GM18505 (cell line): ENCODE data around the gene LCNL1.

ENCODE experiments used
- ATAC-seq: cut with Tn5 transposase; IDR thresholded peaks from one replicate; pipeline ENCODE4 v1.9.1; 2021; ENCODE audit not compliant: unreplicated experiment
- POLR2A ChIP-seq: IDR thresholded peaks from 4 replicates; pipeline ENCODE4 v1.6.1; 2011; ENCODE audit warnings: borderline replicate concordance; ENCODE audit not compliant: insufficient read depth, insufficient read length; ENCODE audit errors: extremely low read depth

Gene LCNL1

GRCh38 chr9:136968333-136969127 lies 14.3 kb upstream of the LCNL1 start:
- no peak for TF ChIP-seq POLR2A
- no peak for ATAC-seq

GRCh38 chr9:136969150-136969549 lies 13.6 kb upstream of the LCNL1 start:
- no peak for ATAC-seq
- no peak for TF ChIP-seq POLR2A

GRCh38 chr9:136969774-136970173 lies 13.0 kb upstream of the LCNL1 start:
- no peak for ATAC-seq
- TF ChIP-seq POLR2A = no peak

DNA sequence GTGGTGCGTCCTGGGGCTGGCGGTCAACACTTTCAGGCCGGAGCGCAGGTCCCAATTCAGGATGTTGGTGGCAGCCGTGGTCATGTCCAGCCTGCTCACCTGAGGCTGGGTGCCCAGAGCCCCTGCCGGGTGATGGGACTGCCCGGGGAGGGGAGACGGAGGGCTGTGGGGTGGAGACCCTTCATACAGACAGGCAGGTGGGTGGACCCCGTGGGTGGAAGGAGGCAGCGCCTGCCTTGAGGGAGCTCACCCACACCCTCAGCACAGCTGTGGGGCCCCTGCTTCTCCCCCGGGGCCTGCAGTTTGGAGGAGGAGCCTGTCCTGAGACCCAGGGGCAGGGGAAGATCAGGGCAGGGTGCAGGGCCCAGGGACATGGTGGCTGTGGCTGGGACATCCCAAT lies 12.4 kb upstream of the LCNL1 start:
- no peak for TF ChIP-seq POLR2A
- ATAC-seq = no peak

- ATAC-seq = no peak
- no peak for TF ChIP-seq POLR2A
These were observed 11.0 kb upstream of the LCNL1 start for GRCh38 chr9:136971746-136972145.

DNA sequence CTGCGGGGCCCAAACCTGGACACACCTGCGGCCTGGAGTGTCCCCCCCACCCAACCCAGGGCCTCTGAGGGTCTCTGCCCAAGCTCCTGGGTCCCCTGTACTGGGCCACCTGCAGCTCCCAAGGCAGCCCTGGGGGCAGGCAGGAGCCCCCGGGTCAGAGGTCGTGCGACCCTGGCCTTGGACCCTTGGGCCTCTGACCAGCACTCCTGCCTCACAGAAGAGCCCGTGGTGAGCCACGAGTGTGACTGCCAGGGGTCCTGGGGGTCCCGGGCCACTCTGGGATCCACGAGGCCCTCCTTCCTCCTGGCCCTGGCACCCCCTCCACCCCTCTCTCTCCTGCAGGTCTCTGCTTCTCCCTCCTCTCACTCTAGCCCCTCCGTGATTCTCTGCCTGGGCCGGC lies 10.5 kb upstream of the LCNL1 start:
- no peak for ATAC-seq
- TF ChIP-seq POLR2A = no peak

DNA sequence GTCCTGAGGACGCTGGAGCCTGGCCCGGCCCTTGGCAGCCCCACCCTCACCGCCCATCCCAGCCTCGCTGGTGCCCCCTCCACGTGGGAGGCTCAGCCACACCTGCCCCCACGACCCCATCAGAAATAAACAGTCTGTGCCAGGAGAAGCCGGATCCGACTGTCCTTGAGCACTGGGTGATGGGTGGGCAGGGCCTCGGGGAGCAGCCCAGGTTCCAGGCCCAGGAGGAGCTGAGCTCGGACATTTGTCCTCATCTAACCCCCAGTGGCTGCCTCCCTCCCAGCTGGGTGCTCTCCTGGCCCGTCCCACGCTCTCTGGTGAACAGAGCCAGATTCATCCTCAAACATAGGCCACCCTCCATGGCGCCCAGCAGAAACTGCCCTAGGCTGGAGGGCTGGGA lies 10.1 kb upstream of the LCNL1 start:
- no peak for ATAC-seq
- TF ChIP-seq POLR2A = no peak

DNA sequence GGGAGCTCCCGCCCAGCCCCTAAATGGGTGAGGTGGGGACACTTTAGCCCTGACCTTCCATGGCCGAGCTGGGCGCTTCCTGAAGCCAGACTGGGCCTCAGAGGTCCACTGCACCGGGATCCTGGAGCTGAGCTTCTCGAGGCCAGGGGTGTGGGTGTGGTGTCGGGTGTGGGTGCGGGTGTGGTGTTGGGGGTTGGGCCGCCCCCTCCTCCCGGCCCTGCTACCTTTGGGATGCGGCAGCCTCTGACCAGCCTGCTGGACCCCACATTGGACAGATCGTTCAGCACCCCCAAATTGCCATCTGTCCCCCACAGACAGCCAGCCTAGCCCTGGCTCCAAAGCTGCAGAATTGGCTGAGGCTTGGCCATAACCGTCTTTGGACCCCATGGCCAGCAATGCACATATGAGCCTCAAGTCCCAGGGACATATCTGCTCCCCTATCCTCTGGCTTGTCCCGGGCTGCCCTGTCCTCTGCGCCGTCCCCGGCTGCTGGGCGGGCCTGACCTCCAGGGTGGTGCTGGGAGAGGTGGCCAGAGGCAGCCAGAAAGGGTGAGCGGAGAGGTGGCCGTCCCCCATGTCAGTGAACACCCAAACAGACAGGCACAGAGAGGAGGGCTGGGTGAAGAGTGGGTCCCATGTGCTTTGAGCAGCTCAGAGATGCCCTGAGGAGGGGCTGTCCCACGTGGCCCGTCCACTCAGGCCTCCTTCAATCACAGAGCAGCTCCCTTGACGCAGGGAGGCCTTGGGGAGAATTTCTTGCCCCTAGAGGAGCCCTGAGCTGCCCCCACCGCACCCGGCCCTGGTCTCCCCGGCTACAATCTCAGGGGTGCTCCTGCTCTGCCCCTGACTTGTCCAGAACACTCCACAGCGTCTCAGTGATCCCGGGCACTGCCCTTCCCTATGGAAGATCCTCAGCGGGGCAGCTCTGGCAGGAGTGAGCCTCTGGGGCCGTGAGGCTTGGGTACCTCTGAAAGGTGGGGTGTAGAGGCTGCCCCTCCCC lies 8.9 kb upstream of the LCNL1 start:
- ATAC-seq = no peak
- TF ChIP-seq POLR2A = no peak

DNA sequence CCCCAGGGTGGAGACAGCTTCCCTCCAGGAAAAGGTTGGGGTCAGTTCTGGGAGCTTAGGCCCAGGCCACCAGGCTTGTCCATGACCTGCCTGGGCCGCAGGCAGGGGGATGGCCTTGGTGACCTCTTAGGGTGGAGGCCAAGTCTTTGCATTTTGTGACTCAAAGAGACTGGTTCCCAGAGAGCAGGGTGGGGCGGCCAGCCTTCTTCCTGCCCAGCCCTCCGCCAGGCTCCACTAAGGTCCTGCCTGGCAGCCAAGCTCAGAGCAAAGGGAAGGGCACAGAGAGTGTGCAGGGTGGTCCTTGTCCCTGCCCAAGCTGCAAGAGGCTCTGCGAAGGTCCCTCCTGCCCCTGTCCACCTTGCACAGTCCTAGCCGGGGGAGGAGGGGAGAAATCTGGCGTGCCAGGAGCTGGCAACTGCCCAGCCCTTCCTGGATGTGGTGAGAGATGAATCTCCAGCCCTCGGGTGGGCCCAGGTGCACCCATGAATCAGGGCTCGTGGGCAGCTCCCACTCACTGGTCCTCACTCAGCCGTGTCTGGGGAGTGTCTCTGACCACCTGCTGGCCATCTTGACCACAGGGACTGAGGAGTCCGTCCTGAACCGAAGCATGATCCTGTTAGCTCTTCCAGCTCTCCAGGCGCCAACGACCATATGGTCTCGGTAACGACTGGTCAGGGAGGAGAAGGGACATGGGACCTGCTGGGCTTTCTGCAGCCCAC lies 7.8 kb upstream of the LCNL1 start:
- TF ChIP-seq POLR2A = no peak

GRCh38 chr9:136975644-136976043 lies 7.1 kb upstream of the LCNL1 start:
- TF ChIP-seq POLR2A = no peak
- no peak for ATAC-seq

More for the DNA sequence above, 7.8 kb upstream of the LCNL1 start:
- no peak for ATAC-seq

GRCh38 chr9:136977223-136977622 lies 5.6 kb upstream of the LCNL1 start, which contains the start of gene PTGDS:
Gene PTGDS (plus strand): TSS chr9:136977504. CDS start chr9:136977579, 75 bp downstream.
- TF ChIP-seq POLR2A = no peak
- ATAC-seq = no peak

DNA sequence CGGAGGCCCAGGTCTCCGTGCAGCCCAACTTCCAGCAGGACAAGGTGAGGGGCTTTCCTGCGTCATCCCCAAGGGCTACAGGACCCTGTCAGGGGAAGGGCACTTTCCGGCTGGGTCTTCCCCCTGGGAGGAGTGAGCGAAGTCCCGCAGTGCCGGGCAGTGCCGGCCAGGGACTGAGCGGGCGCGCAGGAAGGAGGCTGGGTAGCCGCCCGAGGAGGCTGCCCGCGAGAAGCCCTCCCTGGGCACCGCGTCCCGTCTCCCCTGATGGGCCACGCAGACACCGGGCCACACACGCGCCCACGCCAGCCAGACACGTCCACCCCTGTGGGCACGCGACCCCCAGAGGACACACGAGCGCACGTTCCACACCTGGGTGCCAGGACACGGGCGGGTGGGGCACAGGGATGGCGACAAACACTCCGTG lies 5.1 kb upstream of the LCNL1 start:
- TF ChIP-seq POLR2A = no peak
- no peak for ATAC-seq
